ENCODE data around the gene CCHCR1. TPM values are rescaled to one million over a fixed set of nuclear protein-coding genes. Genes with fewer than 3 reads are reported as not detected.

Gene CCHCR1
- total RNA-seq, 1 experiment from 2014 or later = 45.5 TPM

GRCh38 chr6:31096656-31097055, 60.9 kb downstream of the CCHCR1 start:
- Histone ChIP-seq H3K23me2 (ENCODE audit: insufficient read length, low read depth, low read length, poor library complexity, severe bottlenecking) (no peaks in the 10 kb centered on the region), H3K23ac (ENCODE audit: insufficient read length, low read depth, low read length) (no peak overlapping the region), H2BK120ac (ENCODE audit: low read depth, low read length, poor library complexity, severe bottlenecking) (no peak overlapping the region), H3K79me2 (ENCODE audit: insufficient read depth, low read length) (no peaks in the 10 kb centered on the region), H3K9ac (ENCODE audit: extremely low read depth, insufficient read length, low read length) (no peak overlapping the region), H2BK20ac (ENCODE audit: low read depth, low read length, poor library complexity, severe bottlenecking) (no peak overlapping the region), H3K4me1 (ENCODE audit: insufficient read depth, low read length) (peaks cover 2% of the 10 kb centered on the region; the same call in 1 of the 2 replicates), H2BK12ac (ENCODE audit: insufficient read length, low read depth, low read length) (no peak overlapping the region), H3K4me2 (ENCODE audit: insufficient read depth, insufficient read length, low read length) (no peak overlapping the region), H4K20me1 (ENCODE audit: control insufficient read depth, insufficient read depth, insufficient read length) (no peaks in the 10 kb centered on the region), H2BK5ac (ENCODE audit: insufficient read length, low read length) (no peak overlapping the region), H3T11ph (ENCODE audit: low read length) (no peak overlapping the region), H3K27me3 (ENCODE audit: insufficient read depth, low read length) (no peaks in the 10 kb centered on the region), H4K5ac (ENCODE audit: insufficient read length, low read depth, low read length) (no peak overlapping the region), H3K9me3 (ENCODE audit: control insufficient read depth, low read depth, low read length) (no peaks in the 10 kb centered on the region), H3K4ac (ENCODE audit: low read depth, low read length) (no peak overlapping the region), H4K8ac (replicated peaks; ENCODE audit: insufficient read length, low read depth, low read length) (no peak overlapping the region), H3K56ac (ENCODE audit: insufficient read length, low read depth, low read length) (no peak overlapping the region), H2BK15ac (ENCODE audit: low read depth, low read length) (no peak overlapping the region), H3K14ac (ENCODE audit: insufficient read depth, low read length) (no peak overlapping the region), H3K18ac (ENCODE audit: insufficient read length, low read depth, low read length) (no peak overlapping the region), H4K91ac (ENCODE audit: insufficient read length, low read depth, low read length) (no peak overlapping the region), H2AFZ (ENCODE audit: low read length) (no peak overlapping the region), H3K79me1 (ENCODE audit: insufficient read depth, low read depth, low read length, poor library complexity, severe bottlenecking) (no peaks in the 10 kb centered on the region), H2AK5ac (ENCODE audit: insufficient read length, low read length) (no peak overlapping the region), H3K27ac (ENCODE audit: insufficient read length, low read depth, low read length) (no peak overlapping the region)
- TF ChIP-seq CTCF (conservative IDR thresholded peaks at IDR 0.05) = no peak
- peaks cover 16 to 21% of the 10 kb centered on the region in 2 experiments for H3K4me1 Mint-ChIP-seq
- H3K9me3 Mint-ChIP-seq = no peaks in the 10 kb centered on the region
- WGBS (ENCODE audit: extremely low coverage, insufficient read length, low lambda C conversion rate) = no CpG with 5 or more reads among the region's 5 CpGs
- no peaks in the 10 kb centered on the region for H3K36me3 Mint-ChIP-seq (ENCODE audit: insufficient read depth in 1 of 3, low read depth in 3 of 3)
- no peaks in the 10 kb centered on the region; the same call in 1 of the 2 replicates for H3K27me3 Mint-ChIP-seq (ENCODE audit: low read depth)
- no peak overlapping the region for H3K27ac Mint-ChIP-seq
- no peak overlapping the region for H3K4me3 Mint-ChIP-seq
- no peak for DNase-seq
